Esophagus squamous epithelium (tissue), 4 donors: ENCODE measurements around the gene GALNT2.

ENCODE experiments used
- POLR2A ChIP-seq, 4 donors: fragments of 450-650 bp; IDR thresholded peaks; one replicate each; pipeline ENCODE4 v1.6.1; 2017; ENCODE audit warnings: antibody characterized with exemption in 4 of 4, mild to moderate bottlenecking in 4 of 4, moderate library complexity in 3 of 4
- TF ChIP-seq, protein P1 (sequence below), 6 experiments: fragments of 450-650 bp in 4 of 6; fragments of 200-600 bp in 2 of 6; sonication (generic) in 2 of 6; IDR thresholded peaks; one replicate each; pipeline ENCODE4 v1.5.1; 2016 to 2019; ENCODE audit warnings: antibody characterized with exemption in 6 of 6, mild to moderate bottlenecking in 4 of 6, moderate library complexity in 4 of 6

DNA sequence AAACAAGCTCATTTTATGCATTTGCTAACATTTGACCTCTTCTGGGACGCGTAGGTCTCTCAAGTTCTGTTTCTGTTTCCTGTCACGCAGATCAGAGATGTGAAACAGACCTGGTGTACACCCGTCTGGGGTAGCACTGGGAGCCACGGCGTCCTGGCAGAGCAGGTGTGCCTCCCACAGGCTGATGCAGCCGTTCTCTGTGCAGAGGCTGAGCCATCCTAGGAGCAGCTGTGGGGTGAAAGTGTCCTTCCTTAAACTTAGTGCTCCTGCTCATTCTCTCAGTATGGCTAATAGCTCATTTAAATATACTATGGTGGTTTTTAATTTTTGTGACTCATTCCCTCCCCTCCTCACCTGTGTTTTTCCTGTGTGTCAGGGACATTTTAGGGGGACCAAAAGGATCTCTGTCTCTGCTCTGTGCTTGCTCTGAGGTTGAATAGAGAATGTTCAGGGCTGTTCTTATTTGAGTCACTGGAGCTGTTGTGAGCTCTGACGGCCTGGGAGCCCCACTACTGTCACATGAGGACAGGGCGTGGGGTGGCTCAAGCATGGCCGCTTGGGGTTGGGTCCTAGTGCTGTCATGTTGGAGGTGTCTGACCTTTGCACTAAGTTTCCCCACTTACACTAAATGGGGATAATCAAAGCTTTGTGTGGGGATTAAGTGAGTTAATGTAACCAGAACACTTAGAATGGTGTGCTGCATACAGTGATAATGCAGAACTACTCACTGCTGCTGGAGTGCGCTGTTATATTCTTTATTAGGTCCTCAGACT is 43.0 kb downstream of the GALNT2 start:
- TF ChIP-seq, protein P1, sequence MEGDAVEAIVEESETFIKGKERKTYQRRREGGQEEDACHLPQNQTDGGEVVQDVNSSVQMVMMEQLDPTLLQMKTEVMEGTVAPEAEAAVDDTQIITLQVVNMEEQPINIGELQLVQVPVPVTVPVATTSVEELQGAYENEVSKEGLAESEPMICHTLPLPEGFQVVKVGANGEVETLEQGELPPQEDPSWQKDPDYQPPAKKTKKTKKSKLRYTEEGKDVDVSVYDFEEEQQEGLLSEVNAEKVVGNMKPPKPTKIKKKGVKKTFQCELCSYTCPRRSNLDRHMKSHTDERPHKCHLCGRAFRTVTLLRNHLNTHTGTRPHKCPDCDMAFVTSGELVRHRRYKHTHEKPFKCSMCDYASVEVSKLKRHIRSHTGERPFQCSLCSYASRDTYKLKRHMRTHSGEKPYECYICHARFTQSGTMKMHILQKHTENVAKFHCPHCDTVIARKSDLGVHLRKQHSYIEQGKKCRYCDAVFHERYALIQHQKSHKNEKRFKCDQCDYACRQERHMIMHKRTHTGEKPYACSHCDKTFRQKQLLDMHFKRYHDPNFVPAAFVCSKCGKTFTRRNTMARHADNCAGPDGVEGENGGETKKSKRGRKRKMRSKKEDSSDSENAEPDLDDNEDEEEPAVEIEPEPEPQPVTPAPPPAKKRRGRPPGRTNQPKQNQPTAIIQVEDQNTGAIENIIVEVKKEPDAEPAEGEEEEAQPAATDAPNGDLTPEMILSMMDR (IDR thresholded peaks at IDR 0.05): no peak
- no peak for TF ChIP-seq POLR2A (IDR thresholded peaks at IDR 0.05)
